ENCODE measurements around the gene PRELID2.
"Not testable (repeated sequence)": the region's sequence is repeated elsewhere in the genome, so short reads cannot be mapped to it uniquely, and the experiment has no call there.

PRELID2 gene

GRCh38 chr5:145834917-145835847 is at the start of gene PRELID2:
Gene PRELID2 (minus strand): TSS chr5:145835342. CDS start chr5:145835251, 91 bp downstream.
- DNase-seq, result peak; percentile 98

- DNase-seq, result no peak
Observed at GRCh38 chr5:145874765-145875164, 39.6 kb upstream of the PRELID2 start.

- DNase-seq, result no peak
Observed at GRCh38 chr5:145872914-145873313, 37.8 kb upstream of the PRELID2 start, which contains the start of gene GRXCR2. Gene GRXCR2 (minus strand): TSS chr5:145873014. CDS start chr5:145872968, 46 bp downstream.

- no peak for DNase-seq
Observed at GRCh38 chr5:145872486-145872885, 37.3 kb upstream of the PRELID2 start.

GRCh38 chr5:145869753-145870152 is 34.6 kb upstream of the PRELID2 start:
- DNase-seq, result no peak

GRCh38 chr5:145867806-145868205 is 32.7 kb upstream of the PRELID2 start:
- no peak for DNase-seq

GRCh38 chr5:145864432-145864831 is 29.3 kb upstream of the PRELID2 start:
- DNase-seq, result not testable (repeated sequence)

GRCh38 chr5:145863003-145863402 is 27.9 kb upstream of the PRELID2 start:
- no peak for DNase-seq

GRCh38 chr5:145859897-145860296 is 24.8 kb upstream of the PRELID2 start:
- DNase-seq, result peak; percentile 54

- no peak for DNase-seq
Observed at GRCh38 chr5:145859453-145859852, 24.3 kb upstream of the PRELID2 start.

- peak; percentile 30 for DNase-seq
Observed at GRCh38 chr5:145858959-145859358, 23.8 kb upstream of the PRELID2 start.

- DNase-seq, result peak; percentile 78
Observed at GRCh38 chr5:145856285-145856818, 21.2 kb upstream of the PRELID2 start.

GRCh38 chr5:145855763-145856267 is 20.7 kb upstream of the PRELID2 start:
- peak; percentile 56 for DNase-seq

GRCh38 chr5:145854651-145855258 is 19.6 kb upstream of the PRELID2 start:
- peak; percentile 98 for DNase-seq

- no peak for DNase-seq
Observed at GRCh38 chr5:145853781-145854376, 18.7 kb upstream of the PRELID2 start.

- DNase-seq, result no peak
Observed at GRCh38 chr5:145852990-145853389, 17.8 kb upstream of the PRELID2 start.

GRCh38 chr5:145848854-145849253 is 13.7 kb upstream of the PRELID2 start:
- peak; percentile 46 for DNase-seq

GRCh38 chr5:145847499-145848497 is 12.7 kb upstream of the PRELID2 start:
- DNase-seq, result no peak

GRCh38 chr5:145846081-145846480 is 10.9 kb upstream of the PRELID2 start:
- no peak for DNase-seq

GRCh38 chr5:145841299-145841698 is 6.2 kb upstream of the PRELID2 start:
- DNase-seq, result no peak

- no peak for DNase-seq
Observed at GRCh38 chr5:145840458-145841132, 5.5 kb upstream of the PRELID2 start.
